ENCODE data around the gene TNS2. TPM values are rescaled to one million over a fixed set of nuclear protein-coding genes. Genes with fewer than 3 reads are reported as not detected.

Gene TNS2
- total RNA-seq, 1 donor from 2014 or later: 0.24 TPM

DNA sequence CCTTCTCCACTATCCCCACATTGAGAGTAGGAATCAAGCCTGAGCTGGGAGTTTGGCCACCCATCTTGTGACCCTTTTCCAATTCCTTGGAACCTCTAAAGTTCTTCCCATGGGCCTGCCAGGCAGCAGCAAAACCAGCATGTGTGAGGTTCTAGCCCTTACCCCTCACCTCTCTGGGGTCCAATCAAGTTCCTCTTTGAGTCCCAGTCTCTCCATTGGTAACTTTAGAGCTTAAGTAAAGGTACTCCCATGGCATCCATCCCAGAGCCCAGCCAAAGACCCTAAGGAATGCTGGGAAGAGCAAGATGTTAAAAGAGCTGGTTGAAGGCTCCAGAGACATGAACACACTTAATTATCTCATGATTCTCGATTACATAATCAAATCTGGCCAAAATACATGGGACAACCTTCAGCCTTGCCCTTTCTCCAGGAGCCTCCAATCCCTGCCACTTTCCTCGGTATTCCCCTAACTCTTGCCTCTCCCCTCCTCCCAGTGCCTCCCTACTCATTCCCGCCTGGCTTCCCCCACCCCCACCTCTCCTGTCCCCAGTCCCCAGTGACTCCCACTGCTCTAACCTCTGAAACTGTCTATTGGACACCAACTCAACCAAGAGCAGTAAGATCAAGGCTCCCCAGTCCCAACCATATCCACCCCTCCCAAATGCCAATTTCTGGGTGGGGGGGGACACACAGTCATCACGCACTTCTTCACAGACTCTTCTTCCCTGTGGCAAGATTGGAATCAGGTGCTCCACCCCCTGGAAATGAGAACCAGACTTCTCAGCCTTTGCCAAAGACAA lies 4.8 kb upstream of the TNS2 start:
- no peak overlapping the region for H3K27ac ChIP-seq
- Mint-ChIP-seq H3K9me3 (no peaks in the 10 kb centered on the region), H3K4me3 (peak overlapping the region; percentile 96), H3K4me1 (peaks cover 41% of the 10 kb centered on the region), H3K36me3 (peaks cover 9% of the 10 kb centered on the region), H3K27me3 (ENCODE audit: insufficient read depth, low read depth) (peaks cover 19% of the 10 kb centered on the region), H3K27ac (peak overlapping the region; percentile 29)
- peaks cover 42% of the 10 kb centered on the region for H3K4me1 ChIP-seq
- no peak overlapping the region for H3K4me3 ChIP-seq
- peaks cover 18% of the 10 kb centered on the region for H3K27me3 ChIP-seq
- no peaks in the 10 kb centered on the region for H3K36me3 ChIP-seq
- no peaks in the 10 kb centered on the region for H3K9me3 ChIP-seq (ENCODE audit: low read depth)
- TF ChIP-seq EZH2 (IDR thresholded peaks at IDR 0.05) (no peak), EZH2phosphoT487 (IDR thresholded peaks at IDR 0.05) (no peak)
- TF ChIP-seq, protein P1, sequence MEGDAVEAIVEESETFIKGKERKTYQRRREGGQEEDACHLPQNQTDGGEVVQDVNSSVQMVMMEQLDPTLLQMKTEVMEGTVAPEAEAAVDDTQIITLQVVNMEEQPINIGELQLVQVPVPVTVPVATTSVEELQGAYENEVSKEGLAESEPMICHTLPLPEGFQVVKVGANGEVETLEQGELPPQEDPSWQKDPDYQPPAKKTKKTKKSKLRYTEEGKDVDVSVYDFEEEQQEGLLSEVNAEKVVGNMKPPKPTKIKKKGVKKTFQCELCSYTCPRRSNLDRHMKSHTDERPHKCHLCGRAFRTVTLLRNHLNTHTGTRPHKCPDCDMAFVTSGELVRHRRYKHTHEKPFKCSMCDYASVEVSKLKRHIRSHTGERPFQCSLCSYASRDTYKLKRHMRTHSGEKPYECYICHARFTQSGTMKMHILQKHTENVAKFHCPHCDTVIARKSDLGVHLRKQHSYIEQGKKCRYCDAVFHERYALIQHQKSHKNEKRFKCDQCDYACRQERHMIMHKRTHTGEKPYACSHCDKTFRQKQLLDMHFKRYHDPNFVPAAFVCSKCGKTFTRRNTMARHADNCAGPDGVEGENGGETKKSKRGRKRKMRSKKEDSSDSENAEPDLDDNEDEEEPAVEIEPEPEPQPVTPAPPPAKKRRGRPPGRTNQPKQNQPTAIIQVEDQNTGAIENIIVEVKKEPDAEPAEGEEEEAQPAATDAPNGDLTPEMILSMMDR (IDR thresholded peaks at IDR 0.05): no peak
- H3K4me2 ChIP-seq: no peak overlapping the region
- peaks cover 65% of the 10 kb centered on the region for H3F3A ChIP-seq (ENCODE audit: low read depth)
- H4K20me1 ChIP-seq (ENCODE audit: low read depth): peaks cover 34% of the 10 kb centered on the region
- no peak overlapping the region for H3K9ac ChIP-seq
- no peaks in the 10 kb centered on the region for H3K79me2 ChIP-seq (ENCODE audit: low read depth)
- H2AFZ ChIP-seq (replicated peaks): no peak overlapping the region
- DNase-seq (ENCODE audit: low spot score): no peak

GRCh38 chr12:53045696-53046045 lies 4.2 kb upstream of the TNS2 start:
- H3F3A ChIP-seq (ENCODE audit: low read depth): peaks cover 65% of the 10 kb centered on the region
- peaks cover 18% of the 10 kb centered on the region for H3K27me3 ChIP-seq
- peak overlapping the region; percentile 29 for H3K27ac Mint-ChIP-seq
- H2AFZ ChIP-seq (replicated peaks): no peak overlapping the region
- H3K9me3 ChIP-seq (ENCODE audit: low read depth): no peaks in the 10 kb centered on the region
- no peaks in the 10 kb centered on the region for H3K9me3 Mint-ChIP-seq
- peak overlapping the region; percentile 100 for H3K4me2 ChIP-seq
- no peaks in the 10 kb centered on the region for H3K36me3 ChIP-seq
- peaks cover 17% of the 10 kb centered on the region for H3K27me3 Mint-ChIP-seq (ENCODE audit: insufficient read depth, low read depth)
- no peak overlapping the region for H3K27ac ChIP-seq
- H3K4me1 ChIP-seq: peaks cover 47% of the 10 kb centered on the region
- peaks cover 34% of the 10 kb centered on the region for H4K20me1 ChIP-seq (ENCODE audit: low read depth)
- DNase-seq (ENCODE audit: low spot score): no peak
- peaks cover 45% of the 10 kb centered on the region for H3K4me1 Mint-ChIP-seq
- no peaks in the 10 kb centered on the region for H3K79me2 ChIP-seq (ENCODE audit: low read depth)
- TF ChIP-seq EZH2 (IDR thresholded peaks at IDR 0.05): no peak
- TF ChIP-seq, protein P1 (IDR thresholded peaks at IDR 0.05): no peak
- no peak for TF ChIP-seq EZH2phosphoT487 (IDR thresholded peaks at IDR 0.05)
- H3K9ac ChIP-seq: no peak overlapping the region
- no peak overlapping the region for H3K4me3 ChIP-seq
- peaks cover 9% of the 10 kb centered on the region for H3K36me3 Mint-ChIP-seq
- peak overlapping the region; percentile 96 for H3K4me3 Mint-ChIP-seq

DNA sequence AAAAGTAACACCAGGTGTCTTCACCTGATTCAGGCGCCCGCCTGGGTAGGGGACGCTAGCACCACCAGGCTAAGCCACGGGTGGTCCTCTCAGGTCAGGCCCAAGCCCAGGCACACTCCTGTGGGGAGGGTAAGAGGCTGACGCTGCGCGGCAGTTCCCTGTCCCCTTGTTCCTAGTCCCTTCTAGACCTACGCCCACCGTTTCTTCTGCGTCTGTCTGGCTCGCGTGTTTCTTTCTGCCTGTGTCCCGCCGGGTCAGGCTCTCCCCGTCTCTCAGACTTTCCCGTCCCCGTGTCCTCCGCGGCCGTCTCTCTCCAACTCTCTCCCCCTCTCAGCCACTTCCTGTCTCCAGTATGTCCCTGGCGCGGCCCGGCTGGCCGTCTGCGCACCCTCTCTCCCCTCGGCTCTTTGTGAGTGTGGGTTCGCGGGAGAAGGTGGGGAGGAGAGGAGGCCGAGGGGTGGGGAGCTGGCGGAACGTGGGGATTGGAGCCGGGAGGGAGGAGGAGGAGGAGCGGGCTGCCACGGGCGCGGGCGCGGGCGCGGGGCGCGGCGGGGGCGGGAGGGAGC lies 3.1 kb upstream of the TNS2 start:
- H3K4me2 ChIP-seq: peak overlapping the region; percentile 100
- peak overlapping the region; percentile 94 for H3K27ac Mint-ChIP-seq
- H3K36me3 ChIP-seq: no peaks in the 10 kb centered on the region
- peak overlapping the region; percentile 83 for H2AFZ ChIP-seq (replicated peaks)
- peak; percentile 72 for DNase-seq (ENCODE audit: low spot score)
- peaks cover 9% of the 10 kb centered on the region for H3K36me3 Mint-ChIP-seq
- peaks cover 18% of the 10 kb centered on the region for H3K27me3 ChIP-seq
- peak overlapping the region; percentile 44 for H3K9ac ChIP-seq
- peaks cover 53% of the 10 kb centered on the region for H3K4me1 Mint-ChIP-seq
- H3K79me2 ChIP-seq (ENCODE audit: low read depth): no peaks in the 10 kb centered on the region
- H3K9me3 ChIP-seq (ENCODE audit: low read depth): no peaks in the 10 kb centered on the region
- H3K4me3 Mint-ChIP-seq: peak overlapping the region; percentile 96
- H3K4me1 ChIP-seq: peaks cover 56% of the 10 kb centered on the region
- peaks cover 34% of the 10 kb centered on the region for H4K20me1 ChIP-seq (ENCODE audit: low read depth)
- H3K4me3 ChIP-seq: peak overlapping the region; percentile 87
- peaks cover 17% of the 10 kb centered on the region for H3K27me3 Mint-ChIP-seq (ENCODE audit: insufficient read depth, low read depth)
- H3F3A ChIP-seq (ENCODE audit: low read depth): peaks cover 62% of the 10 kb centered on the region
- H3K27ac ChIP-seq: no peak overlapping the region
- no peaks in the 10 kb centered on the region for H3K9me3 Mint-ChIP-seq
- no peak for TF ChIP-seq EZH2 (IDR thresholded peaks at IDR 0.05)
- no peak for TF ChIP-seq EZH2phosphoT487 (IDR thresholded peaks at IDR 0.05)
- TF ChIP-seq, protein P1 (IDR thresholded peaks at IDR 0.05): no peak

Measured in neural progenitor cell (in vitro differentiated cells).